ENCODE data around the gene EGFLAM.

Gene EGFLAM

GRCh38 chr5:38447786-38448185 is 189.4 kb downstream of the EGFLAM start:
- DNase-seq (ENCODE audit: low read depth in 2 of 2) = no peak

DNA sequence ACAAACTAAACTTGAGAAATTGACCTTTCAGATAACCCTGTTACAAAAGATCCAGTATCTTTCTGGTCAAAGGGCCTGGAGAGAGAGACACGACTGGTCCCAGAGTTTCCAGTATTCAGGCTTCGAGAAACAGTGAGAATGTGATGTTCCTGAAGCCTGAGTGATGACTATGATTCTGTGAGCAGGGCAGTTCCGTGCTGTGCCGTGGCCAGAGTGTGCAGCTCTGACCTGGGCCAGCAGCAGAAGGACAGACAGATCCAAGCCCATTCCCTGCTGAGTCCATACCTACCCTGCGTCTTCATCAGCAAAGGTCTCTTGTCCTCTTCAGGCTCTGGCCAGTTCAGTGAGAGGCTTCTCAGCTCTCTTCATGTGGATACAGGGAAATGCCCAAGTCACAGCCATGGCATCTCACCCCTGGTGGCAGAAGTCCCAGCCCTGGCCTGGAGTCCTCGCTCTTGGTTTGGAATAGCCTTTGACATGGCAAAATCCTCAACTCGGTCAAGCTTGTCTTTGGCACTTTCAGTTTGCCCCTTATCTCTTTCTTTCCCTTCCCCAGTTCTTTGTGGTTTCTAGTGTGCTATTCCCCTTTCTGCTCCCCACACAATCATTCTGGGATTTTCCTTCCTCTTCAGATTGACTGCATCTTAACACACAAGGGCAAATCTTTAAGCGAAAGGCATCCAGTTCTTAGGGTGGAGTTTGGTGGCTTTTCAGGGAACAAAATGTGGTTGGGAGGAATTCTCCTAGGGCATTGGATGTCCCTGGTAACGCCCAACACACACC is 190.4 kb downstream of the EGFLAM start:
- no peak for DNase-seq (ENCODE audit: low read depth in 2 of 2)

DNA sequence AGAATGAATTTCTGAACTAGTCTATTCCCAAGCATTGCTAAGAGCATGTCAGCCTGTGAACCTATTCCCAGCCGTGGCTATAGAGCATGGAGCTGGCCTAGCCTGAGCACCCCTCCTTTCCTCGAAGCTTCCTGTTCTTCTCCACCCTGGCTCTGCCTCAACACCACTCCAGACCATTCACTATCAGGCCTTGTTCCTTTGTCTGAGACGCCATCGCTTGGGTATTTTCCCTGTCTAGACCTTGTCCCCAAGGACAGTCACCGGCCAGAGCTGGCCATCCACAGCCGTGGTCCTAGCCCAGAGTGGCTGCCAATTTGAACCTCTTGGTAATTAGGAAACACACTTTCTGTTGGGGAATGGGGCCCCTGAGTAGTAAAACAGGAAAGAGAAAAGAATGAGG is 192.3 kb downstream of the EGFLAM start:
- DNase-seq (ENCODE audit: low read depth in 2 of 2) = no peak

- no peak for DNase-seq (ENCODE audit: low read depth in 2 of 2)
Observed at GRCh38 chr5:38451074-38451725, 192.8 kb downstream of the EGFLAM start.

DNA sequence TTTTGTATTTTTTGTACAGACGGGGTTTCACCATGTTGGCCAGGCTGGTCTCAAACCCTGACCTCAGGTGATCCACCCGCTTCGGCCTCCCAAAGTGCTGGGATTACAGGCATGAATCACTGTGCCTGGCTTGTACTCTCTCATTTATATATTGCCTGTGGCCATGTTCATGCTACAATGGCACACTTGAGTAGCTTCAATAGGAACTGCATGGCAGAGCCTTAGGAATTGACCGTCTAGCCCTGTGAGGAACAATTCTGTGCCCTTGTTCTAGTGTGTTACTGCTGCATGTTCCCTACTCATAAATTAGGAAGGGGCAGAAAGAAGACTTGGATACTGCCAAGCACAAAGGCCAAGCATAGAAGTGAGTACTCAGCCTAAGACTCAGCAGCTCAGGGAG is 193.8 kb downstream of the EGFLAM start:
- DNase-seq (ENCODE audit: low read depth in 2 of 2) = no peak

DNA sequence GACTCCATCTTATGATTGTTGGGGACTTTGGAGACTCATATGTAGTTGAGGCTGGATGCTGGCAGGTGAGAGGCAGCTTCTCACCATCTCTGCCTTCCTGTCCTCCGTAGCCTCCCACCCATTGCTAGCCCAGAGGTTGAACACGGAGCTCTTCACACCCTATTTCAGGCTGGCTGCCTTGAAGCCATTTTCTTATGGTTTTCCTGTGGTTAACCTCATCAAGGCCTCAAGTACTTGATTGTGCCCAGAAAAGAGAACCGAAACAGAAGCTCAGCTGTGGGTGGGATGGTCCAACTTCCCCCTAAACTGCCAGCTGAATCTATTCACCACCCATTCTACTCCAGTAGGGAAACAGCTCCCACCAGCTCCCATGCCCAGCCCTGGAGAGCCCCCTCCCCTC is 195.1 kb downstream of the EGFLAM start:
- DNase-seq (ENCODE audit: low read depth in 2 of 2) = no peak

- DNase-seq (ENCODE audit: low read depth in 2 of 2) = no peak
Observed at GRCh38 chr5:38453921-38454320, 195.6 kb downstream of the EGFLAM start.

DNA sequence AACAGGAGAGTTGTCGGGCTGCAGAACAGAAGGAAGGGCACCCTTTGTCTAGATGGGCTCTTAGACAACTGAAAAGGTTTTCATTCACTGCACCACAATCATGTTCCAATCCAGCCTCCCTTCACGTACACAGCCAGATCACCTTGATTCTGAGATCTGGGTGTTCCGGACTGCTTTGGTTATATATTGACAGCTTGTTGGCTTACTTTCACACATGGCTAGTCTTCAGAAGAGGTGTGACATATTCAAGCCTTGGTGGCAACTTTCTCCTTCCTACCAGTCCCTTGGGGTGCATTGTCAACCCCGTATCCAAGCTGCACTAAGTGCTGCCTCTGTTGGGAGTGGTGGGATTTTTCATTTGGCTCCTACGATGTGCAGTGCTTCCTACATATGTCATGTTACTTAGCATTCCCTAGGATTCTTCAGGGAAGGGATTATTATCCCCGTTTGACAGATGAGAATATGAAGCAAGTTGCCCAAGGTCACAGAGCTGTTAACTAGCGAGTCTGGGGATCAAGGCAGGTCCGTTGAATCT is 197.5 kb downstream of the EGFLAM start:
- DNase-seq (ENCODE audit: low read depth in 2 of 2) = no peak

DNA sequence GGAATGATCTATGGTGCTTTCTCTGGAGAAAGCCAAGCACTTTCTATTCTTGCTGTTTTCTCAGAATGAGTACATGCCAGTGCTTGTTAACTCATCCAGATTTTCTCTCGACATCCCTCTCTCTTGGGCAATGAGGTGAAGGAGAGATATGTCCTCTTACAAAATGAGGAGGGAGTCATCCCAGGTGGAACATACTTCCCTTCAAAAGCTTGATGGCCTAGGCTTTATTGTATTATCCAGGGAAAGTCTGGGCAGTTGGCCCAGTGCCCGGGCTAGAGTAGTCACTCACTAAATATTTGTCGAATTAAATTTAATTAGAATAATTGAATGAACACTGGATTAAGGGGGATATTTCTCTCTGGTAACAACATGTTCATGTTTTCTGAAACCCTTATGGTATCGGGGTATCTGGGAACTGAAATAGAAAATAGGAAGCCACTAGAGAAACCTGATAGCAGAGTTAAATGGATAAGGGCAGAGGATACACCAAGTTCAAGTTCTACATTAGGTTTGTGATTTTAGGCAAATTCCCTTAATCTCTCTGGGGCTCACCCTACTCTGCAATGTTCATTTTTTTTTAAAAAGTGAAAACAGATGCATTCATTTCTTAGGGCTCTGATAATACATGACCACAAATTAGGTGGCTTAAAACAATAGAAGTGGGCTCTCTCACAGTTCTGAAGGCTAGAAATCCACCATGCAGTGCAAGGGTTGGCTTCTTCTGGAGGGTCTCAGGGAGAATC is 198.5 kb downstream of the EGFLAM start:
- DNase-seq (ENCODE audit: low read depth in 2 of 2) = no peak

DNA sequence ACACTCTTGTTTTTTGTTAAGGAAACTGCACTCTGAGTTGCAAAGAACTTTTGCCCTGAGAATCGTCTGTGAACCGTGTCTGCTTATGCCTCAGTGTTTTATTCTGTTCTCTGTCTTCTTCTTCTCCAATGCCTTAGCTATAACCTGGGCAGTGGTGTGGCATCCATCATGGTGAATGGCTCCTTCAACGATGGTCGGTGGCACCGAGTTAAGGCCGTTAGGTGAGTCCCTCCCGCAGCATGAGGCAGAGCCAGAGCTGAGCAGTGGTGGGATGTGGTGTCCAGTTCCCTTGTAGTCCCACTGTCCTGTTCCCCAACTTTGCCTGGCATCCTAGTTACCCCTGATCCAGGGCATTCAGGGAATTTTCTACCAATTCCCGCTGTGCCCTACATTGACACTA is 199.8 kb downstream of the EGFLAM start:
- no peak for DNase-seq (ENCODE audit: low read depth in 2 of 2)

- DNase-seq (ENCODE audit: low read depth in 2 of 2) = no peak
Observed at GRCh38 chr5:38462976-38463633, 204.7 kb downstream of the EGFLAM start.

- no peak for DNase-seq (ENCODE audit: low read depth in 2 of 2)
Observed at GRCh38 chr5:38463634-38464521, 205.5 kb downstream of the EGFLAM start.

GRCh38 chr5:38465061-38465460 is 206.7 kb downstream of the EGFLAM start:
- DNase-seq (ENCODE audit: low read depth in 2 of 2) = no peak

DNA sequence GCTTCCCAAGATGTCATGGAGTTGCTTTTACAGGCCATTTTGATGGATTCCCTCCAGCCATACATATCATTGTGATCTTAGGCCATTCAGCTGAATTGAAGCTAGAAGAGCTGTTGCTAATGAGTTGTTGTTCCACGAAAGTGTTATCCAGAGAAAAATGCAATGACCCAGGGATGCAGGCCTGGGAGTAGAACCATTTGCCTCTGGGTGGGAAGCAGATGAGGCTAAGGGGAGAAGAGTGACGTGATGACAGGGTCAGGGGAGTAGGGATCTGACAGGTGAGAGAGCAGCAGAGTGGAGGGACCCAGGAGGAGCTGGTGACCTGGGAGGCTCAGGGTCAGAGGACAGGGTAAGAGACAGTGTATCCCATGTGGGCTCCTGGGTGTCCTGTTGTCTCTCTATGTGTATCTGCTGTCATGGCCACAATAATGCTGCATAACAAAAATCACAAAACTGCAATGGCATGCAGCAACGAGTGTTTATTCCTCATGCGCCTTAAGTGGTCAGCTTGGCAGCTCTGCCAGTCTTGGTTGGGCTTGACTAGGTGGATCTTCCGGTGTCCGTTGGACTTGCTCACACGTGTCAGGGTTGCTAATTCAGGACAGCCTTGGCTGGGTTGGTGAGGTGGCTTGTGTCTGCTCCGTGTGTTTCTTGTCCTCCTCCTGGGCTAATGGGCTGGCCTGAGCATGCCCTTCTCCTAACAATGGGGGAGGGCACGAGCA is 207.5 kb downstream of the EGFLAM start:
- no peak for DNase-seq (ENCODE audit: low read depth in 2 of 2)

DNA sequence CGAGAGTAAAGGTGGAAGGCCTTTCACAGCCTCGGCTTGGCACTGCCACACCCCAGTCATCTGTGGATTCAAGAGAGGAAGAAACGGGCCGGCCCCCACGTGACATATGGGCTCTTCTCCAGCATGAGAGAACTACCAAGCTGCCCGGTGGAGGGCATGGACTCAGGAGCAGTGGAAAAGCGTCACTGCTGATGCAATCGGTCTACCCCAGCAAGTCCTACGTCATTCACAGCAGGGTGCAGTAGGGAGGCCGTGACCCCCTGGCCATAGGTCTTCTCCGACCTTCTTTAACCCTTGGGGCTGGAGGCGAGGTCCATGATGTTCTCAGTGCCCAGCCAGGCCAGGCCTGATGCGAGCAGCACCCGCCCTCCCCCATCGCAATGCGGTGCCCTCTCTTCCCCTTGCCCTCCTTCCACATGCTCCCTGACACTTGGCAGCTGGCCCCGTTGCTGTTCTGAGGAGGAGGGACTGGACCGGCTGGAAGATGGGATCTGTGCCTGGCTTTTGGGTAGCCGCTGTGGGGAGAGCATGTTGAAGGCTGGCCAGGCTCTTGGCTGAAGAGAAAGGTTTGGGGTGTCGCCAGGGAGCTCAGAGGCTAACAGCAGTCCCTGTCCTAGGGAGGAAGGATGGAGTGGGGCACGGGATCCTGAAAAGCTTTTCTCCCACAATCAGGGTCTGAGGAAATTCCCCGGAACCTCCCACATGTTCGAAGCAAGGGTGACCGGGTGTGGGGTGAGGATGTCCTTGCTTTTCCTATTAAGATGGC is 208.2 kb downstream of the EGFLAM start:
- DNase-seq (ENCODE audit: low read depth in 2 of 2) = no peak

- DNase-seq (ENCODE audit: low read depth in 2 of 2) = no peak
Observed at GRCh38 chr5:38467353-38468040, 209.1 kb downstream of the EGFLAM start.

GRCh38 chr5:38468202-38468673 is 209.9 kb downstream of the EGFLAM start:
- DNase-seq (ENCODE audit: low read depth in 2 of 2) = no peak

GRCh38 chr5:38468978-38469706 is 210.8 kb downstream of the EGFLAM start:
- DNase-seq (ENCODE audit: low read depth in 2 of 2) = no peak
